ENCODE results near the gene MEN1. TPM values are rescaled to one million over a fixed set of nuclear protein-coding genes. Genes with fewer than 3 reads are reported as not detected.

MEN1 gene
- total and polyA plus RNA-seq, 10 donors = 17.8 to 33.6 (median 27.2) TPM

GRCh38 chr11:64800303-64801157 lies 9.8 kb downstream of the MEN1 start:
- no peaks in the 10 kb centered on the region for H3K27me3 ChIP-seq (replicated peaks in 1 of 7)
- TF ChIP-seq POLR2AphosphoS5 (IDR thresholded peaks at IDR 0.05) (no peak), POLR2A (IDR thresholded peaks at IDR 0.05) (no peak), CTCF (IDR thresholded peaks at IDR 0.05 in 8 of 11, conservative IDR thresholded peaks at IDR 0.05 in 3 of 11) (no peak)
- H3K4me3 ChIP-seq = peak overlapping the region in 2 of 8 donors; percentile 6 to 84
- H3K27ac ChIP-seq = peak overlapping the region; percentile 59 to 94 (median 85)
- peaks cover 0 to 73% (median 39%) of the 10 kb centered on the region in 6 donors for H3K36me3 ChIP-seq
- intact Hi-C loops (cut with DNase I; ENCODE audit: low total_unique reads) = no loop called here
- H3K9me3 ChIP-seq = no peaks in the 10 kb centered on the region
- peak; percentile 79 for DNase-seq
- WGBS, 5 donors = 39 to 72% (median 64%) methylated on average over 15 to 26 of the region's 26 CpGs
- peaks cover 50 to 96% (median 79%) of the 10 kb centered on the region in 6 donors for H3K4me1 ChIP-seq

GRCh38 chr11:64799623-64800302 lies 10.6 kb downstream of the MEN1 start:
- Histone ChIP-seq H3K4me1 (peaks cover 50 to 97% (median 81%) of the 10 kb centered on the region in 6 donors), H3K36me3 (peaks cover 0 to 72% (median 31%) of the 10 kb centered on the region in 6 donors), H3K9me3 (no peaks in the 10 kb centered on the region), H3K27ac (peak overlapping the region; percentile 41 to 94 (median 85)), H3K4me3 (peak overlapping the region in 2 of 8 donors; percentile 19 to 84), H3K27me3 (replicated peaks in 1 of 7) (no peaks in the 10 kb centered on the region)
- intact Hi-C loops (cut with DNase I; ENCODE audit: low total_unique reads) = no loop called here
- WGBS, 5 donors = 41 to 59% (median 44%) methylated on average over 11 to 14 of the region's 14 CpGs
- no peak for DNase-seq
- peak; percentile 2 to 44 (median 23) for TF ChIP-seq POLR2AphosphoS5 (IDR thresholded peaks at IDR 0.05)
- TF ChIP-seq POLR2A (IDR thresholded peaks at IDR 0.05) = no peak
- TF ChIP-seq CTCF (IDR thresholded peaks at IDR 0.05 in 8 of 11, conservative IDR thresholded peaks at IDR 0.05 in 3 of 11) = no peak

- intact Hi-C loops (cut with DNase I; ENCODE audit: low total_unique reads) = no loop called here
- Histone ChIP-seq H3K27ac (peak overlapping the region; percentile 41 to 94 (median 85)), H3K27me3 (replicated peaks in 1 of 7) (no peaks in the 10 kb centered on the region), H3K9me3 (no peaks in the 10 kb centered on the region), H3K4me1 (peaks cover 50 to 97% (median 81%) of the 10 kb centered on the region in 6 donors), H3K36me3 (peaks cover 0 to 70% (median 26%) of the 10 kb centered on the region in 6 donors), H3K4me3 (peak overlapping the region in 2 of 8 donors; percentile 19 to 84)
- DNase-seq = no peak
- TF ChIP-seq POLR2AphosphoS5 (IDR thresholded peaks at IDR 0.05) = peak in 1 of 3 donors; percentile 6
- TF ChIP-seq CTCF (IDR thresholded peaks at IDR 0.05 in 8 of 11, conservative IDR thresholded peaks at IDR 0.05 in 3 of 11) = no peak
- WGBS, 5 donors = 57 to 70% (median 66%) methylated on average over 6 to 7 of the region's 7 CpGs
Observed at GRCh38 chr11:64799256-64799622, 11.1 kb downstream of the MEN1 start.

Data from spleen (tissue), 11 donors.